GM18907 (cell line): ENCODE data around the gene CPB2.

Source experiments
- ATAC-seq: cut with Tn5 transposase; IDR thresholded peaks from one replicate; pipeline ENCODE4 v1.9.1; 2021; ENCODE audit warnings: mild to moderate bottlenecking, moderate library complexity; ENCODE audit not compliant: unreplicated experiment

CPB2 gene

DNA sequence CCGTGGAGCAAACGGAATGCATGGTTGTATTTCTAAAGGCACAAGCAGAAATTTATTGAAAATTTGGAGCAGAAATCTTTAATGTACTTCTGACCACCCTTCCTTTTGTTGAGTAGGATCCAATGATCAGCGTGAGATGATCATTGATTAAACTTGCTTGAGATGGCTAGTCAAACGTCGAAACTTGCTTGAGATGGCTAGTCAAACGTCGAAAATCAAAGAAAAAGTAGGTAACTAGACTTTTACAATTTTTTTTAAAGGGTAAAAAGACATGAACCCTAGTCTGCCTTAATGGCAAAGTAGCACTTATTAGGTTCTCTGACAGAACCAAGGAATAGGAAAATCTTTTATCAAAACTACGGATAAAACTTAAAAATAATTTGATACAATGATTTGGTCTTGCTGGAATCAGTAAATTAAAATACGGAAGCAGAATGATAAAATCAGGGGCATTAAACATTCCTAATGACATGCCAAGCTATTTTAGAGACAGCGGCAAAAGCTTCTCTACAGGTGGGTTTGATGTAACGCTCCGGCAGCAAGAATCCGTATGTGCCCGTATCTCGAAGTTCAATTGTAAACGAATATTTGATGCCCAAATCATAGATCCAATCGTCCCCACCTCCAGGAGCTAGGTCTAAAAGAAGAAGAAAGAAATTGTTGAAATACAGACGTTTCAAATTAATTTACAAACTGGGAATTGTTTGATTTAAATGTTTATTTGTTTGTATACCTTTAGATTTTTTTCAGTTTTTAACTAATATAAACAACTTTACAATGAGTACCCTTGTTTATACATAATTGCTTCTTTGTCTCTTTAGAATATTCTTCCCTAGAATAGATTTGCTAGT, 51.4 kb downstream of the CPB2 start:
- no peak for ATAC-seq

GRCh38 chr13:46052319-46053161, 52.3 kb downstream of the CPB2 start, which contains the start of gene ZC3H13:
TSS of gene ZC3H13 (minus strand) at chr13:46052746. CDS start at chr13:46045507, 7,239 bp downstream.
- peak; percentile 99 for ATAC-seq

GRCh38 chr13:46051968-46052318, 52.9 kb downstream of the CPB2 start:
- ATAC-seq, result peak; percentile 14

DNA sequence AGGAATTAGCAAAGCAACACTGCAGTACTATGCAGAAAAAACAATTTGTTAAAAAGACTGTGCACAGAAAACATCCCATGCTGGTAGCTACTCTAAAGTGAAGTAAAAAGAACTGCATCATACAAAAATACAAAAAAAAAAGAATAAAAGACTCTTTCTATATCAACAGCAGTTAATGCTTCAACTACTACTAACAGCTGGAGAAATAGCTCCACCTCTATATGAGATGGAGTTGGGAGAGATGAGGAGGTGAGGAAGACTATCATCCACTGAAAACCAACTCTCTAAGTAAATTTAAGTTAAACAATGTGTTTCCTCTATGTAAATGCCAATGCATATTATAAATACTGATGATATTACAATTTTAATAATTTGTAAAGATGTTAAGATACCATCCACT, 54.1 kb downstream of the CPB2 start:
- ATAC-seq, result no peak

- ATAC-seq, result no peak
Observed at GRCh38 chr13:46045424-46045823, 59.4 kb downstream of the CPB2 start.

DNA sequence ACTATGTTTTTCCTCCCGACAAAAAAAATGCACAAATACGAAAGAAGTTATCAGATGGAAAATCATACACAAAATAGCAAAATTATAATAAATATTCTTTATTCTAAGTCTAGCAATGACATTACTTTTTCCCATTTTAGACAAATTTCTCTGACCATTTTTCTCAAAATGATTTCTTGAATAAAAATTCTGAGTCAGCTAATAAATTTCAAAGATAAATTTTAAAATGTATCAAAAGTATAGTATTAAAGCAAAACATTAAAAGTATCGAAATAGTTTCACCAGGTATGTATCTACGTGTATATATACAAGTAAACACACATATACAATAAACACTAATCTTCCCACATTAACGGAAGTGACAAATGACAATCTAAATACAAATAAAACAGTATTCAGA, 61.2 kb downstream of the CPB2 start:
- ATAC-seq, result no peak

- ATAC-seq, result no peak
Observed at GRCh38 chr13:46041419-46041839, 63.4 kb downstream of the CPB2 start.

DNA sequence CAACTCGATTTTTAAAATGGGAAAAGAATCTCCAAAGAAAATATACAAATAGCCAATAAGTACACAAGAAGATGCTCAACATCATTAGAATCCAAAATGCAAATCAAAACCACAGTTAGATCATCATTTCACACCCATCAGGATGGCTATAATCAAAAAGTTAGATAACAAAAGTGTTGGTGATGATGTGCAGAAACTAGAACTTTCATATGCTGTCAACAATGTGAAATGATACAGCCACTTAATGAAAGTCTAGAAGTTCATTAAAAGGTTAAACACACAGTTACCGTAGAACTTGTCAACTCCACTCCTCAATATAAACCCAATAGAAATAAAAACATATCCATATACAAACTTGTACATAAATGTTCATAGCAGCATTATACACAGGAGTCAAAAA, 64.1 kb downstream of the CPB2 start:
- no peak for ATAC-seq

DNA sequence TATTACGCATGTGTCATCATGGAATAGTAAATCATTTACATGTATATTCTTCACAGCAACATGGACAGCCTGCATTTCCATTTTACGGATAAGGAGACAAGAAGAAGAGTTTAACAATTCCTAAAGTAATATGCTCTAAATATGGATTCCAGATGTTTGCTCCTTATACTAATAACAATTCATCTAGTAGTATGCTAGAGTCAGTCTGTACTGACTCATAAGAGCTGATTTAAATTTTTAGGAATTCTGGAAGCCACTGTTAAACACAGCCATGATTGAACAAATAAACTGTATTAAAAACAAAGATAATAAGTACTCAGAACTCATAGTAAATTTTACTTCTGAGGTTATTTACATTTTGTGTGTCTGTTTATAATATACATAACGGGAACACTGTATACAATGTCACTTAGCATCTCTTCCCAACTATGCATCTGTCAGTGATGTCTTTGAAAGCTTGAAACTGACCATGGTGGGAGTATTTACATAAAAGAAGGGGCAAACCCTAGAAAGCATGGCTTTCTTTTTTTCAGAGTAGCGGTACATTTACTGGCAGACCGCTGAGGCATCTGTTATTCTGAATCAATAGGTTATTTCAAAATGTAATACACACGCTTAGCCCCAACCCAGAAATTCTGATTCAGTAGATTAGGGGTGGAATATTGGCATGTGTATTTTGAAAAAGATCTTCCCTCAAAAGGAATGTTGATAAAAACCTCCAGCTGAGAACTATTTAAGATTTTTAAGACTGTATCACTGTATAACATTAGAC, 65.2 kb downstream of the CPB2 start:
- no peak for ATAC-seq

- ATAC-seq, result no peak
Observed at GRCh38 chr13:46038296-46038695, 66.5 kb downstream of the CPB2 start.

- no peak for ATAC-seq
Observed at GRCh38 chr13:46035066-46035465, 69.8 kb downstream of the CPB2 start.

GRCh38 chr13:46032341-46032740, 72.5 kb downstream of the CPB2 start:
- no peak for ATAC-seq

- no peak for ATAC-seq
Observed at GRCh38 chr13:46031581-46032263, 73.1 kb downstream of the CPB2 start.

DNA sequence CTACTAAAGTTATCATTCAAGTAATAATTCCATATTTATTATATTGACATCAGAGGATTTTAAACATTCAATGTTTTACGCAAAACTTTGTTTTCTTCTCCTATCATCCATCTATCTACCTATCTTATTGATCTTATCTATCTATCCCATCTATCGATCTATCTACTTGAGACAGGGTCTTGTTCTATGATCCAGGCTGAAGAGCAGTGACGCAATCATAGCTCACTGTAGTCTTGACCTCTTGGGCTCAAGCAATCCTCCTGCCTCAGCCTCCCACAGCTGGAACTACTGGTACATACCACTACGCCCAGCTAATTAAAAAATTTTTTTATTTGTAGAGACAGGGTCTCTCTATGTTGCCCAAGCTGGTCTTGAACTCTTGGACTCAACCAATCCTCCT, 79.7 kb downstream of the CPB2 start:
- ATAC-seq, result no peak

DNA sequence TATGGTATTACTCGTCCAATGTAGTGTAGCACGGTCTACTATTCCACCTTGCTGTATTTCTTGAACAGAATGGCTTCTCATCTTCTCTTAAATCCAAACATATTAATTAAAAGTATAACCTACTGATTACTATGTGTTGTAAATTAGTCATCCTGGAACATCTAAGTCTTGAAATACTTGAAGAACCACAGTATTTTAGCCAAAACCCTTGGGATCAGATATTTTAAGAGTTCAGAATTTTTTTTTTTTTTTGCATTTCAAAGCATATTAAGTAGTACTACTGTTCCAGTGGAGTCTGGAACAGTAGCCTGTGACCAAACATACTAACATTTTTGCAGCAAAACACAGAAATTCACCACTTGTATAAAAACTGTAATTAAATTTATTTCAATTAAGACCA, 82.4 kb downstream of the CPB2 start:
- no peak for ATAC-seq

DNA sequence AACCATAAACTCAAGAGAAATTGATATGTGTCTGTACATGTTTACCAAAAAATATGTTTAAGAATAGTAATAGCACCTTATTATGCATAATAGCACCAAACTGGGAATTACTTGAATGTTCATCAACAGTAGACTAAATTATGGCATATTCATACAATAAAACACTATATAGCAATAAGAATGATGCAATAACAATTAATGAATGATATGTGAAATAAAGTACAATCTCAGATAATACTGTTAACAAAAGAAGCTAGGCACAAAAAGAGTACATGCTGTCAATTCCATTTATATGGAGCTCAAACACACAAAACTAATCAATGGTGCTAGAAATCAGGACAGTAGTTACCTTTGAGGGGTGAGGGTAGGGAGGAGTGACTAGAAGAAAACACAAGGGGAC, 88.6 kb downstream of the CPB2 start:
- ATAC-seq, result no peak

DNA sequence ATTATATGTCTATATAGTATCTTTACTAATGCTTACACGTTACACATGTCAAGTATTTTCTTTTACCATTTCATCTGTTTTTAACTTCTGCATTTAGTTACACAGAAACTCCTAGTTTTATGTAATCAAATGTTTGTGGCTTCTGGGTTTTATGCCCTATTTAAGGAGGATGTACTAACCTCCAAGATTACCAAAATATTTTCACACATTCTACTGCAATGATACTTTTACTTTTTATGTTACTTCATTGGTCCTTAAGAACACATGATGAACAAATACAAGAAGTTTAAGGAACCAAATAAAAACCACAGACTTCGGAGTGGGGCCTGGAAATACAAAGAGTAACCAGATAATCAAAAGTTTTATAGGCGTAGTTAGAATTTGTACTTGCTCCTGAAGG, 89.5 kb downstream of the CPB2 start:
- no peak for ATAC-seq

DNA sequence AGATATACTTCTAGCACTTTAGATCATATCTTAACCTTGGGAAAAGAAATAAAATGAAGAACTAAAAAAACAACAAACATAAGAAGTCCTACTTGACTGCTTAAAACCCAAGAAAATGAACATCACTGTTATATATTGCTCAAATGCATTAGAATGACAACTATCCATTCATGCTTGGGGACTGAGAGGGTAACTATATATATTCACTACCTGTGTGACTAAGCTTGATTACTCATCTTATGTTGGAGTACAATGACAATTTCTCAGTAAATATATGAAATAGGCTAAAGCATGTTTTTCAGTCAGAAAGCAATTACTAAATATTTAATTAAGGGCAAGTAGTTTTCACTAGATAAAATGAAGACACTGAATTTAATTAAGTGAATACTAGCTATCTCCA, 92.4 kb downstream of the CPB2 start:
- no peak for ATAC-seq

- ATAC-seq, result no peak
Observed at GRCh38 chr13:46010148-46010547, 94.7 kb downstream of the CPB2 start.

GRCh38 chr13:46008631-46009030, 96.2 kb downstream of the CPB2 start:
- no peak for ATAC-seq
